Thyroid gland (tissue), 4 donors: Measurements from ENCODE around the gene SMARCA4. TPM values are rescaled to one million over a fixed set of nuclear protein-coding genes. Genes with fewer than 3 reads are reported as not detected.

Source experiments
- DNase-seq, 2 donors: peaks; one replicate each; pipeline ENCODE4 v3.0.0-alpha.2; 2019
- H3K27ac ChIP-seq, 3 donors: fragments of 200-600 bp; sonication (generic); 1 replicate in 2 of 3; 2 replicates in 1 of 3; pipeline ENCODE4 v1.5.1; 2016 to 2019; ENCODE audit warnings: mild to moderate bottlenecking in 1 of 3, moderate library complexity in 1 of 3
- H3K27me3 ChIP-seq: fragments of 200-600 bp; sonication (generic); one replicate; pipeline ENCODE4 v1.5.1; 2019
- H3K36me3 ChIP-seq, 2 donors: fragments of 200-600 bp; sonication (generic); one replicate each; pipeline ENCODE4 v1.5.1; 2016 to 2019
- H3K4me1 ChIP-seq, 2 donors: fragments of 200-600 bp; sonication (generic); one replicate each; pipeline ENCODE4 v1.5.1; 2017 to 2019
- H3K4me3 ChIP-seq, 3 donors: fragments of 200-600 bp; sonication (generic); replicated peaks in 1 of 3; 1 replicate in 2 of 3; 2 replicates in 1 of 3; pipeline ENCODE4 v1.5.1; 2016; ENCODE audit warnings: mild to moderate bottlenecking in 1 of 3
- H3K9me3 ChIP-seq: fragments of 200-600 bp; sonication (generic); one replicate; pipeline ENCODE4 v1.5.1; 2017
- CTCF ChIP-seq, 6 experiments: fragments of 200-600 bp in 3 of 6; fragments of 450-650 bp in 3 of 6; sonication (generic) in 3 of 6; IDR thresholded peaks; one replicate each; pipeline ENCODE4 v1.5.1; 2016 to 2019; ENCODE audit warnings: antibody characterized with exemption in 6 of 6, mild to moderate bottlenecking in 2 of 6, inconsistent platforms in 1 of 6, moderate library complexity in 1 of 6
- POLR2A ChIP-seq, 2 donors: fragments of 450-650 bp; IDR thresholded peaks; one replicate each; pipeline ENCODE4 v1.6.1; 2017; ENCODE audit warnings: antibody characterized with exemption in 2 of 2, mild to moderate bottlenecking in 2 of 2, moderate library complexity in 1 of 2
- WGBS, 2 donors: methylation state at CpG; one replicate each; pipeline ENCODE4 v1.1.5; 2017; 5-methylcytosine and 5-hydroxymethylcytosine counted together
- intact Hi-C: fragments of 100-400 bp; cut with DNase I; formaldehyde crosslinking; loops from one replicate; pipeline ENCODE4 v1.15.1; 2023
- total RNA-seq, 4 donors: library from RNA; depleted of rRNA; stranded (reverse); fragments of >200 nt; gene quantifications; one replicate each; pipeline ENCODE4 v1.2.3, GENCODE V29; 2016

The SMARCA4 gene
- total RNA-seq, 4 donors from 2014 or later, result 49.4 to 108 (median 89.0) TPM

- TF ChIP-seq POLR2A (IDR thresholded peaks at IDR 0.05) (no peak), CTCF (IDR thresholded peaks at IDR 0.05) (no peak)
- intact Hi-C loops, result no loop called here
- WGBS, 2 donors, result 93 to 98% methylated on average over 7 to 14 of the region's 14 CpGs
- Histone ChIP-seq H3K27ac (no peak overlapping the region), H3K27me3 (no peaks in the 10 kb centered on the region), H3K36me3 (peaks cover 79 to 88% of the 10 kb centered on the region in 2 donors), H3K4me1 (no peaks in the 10 kb centered on the region), H3K9me3 (no peaks in the 10 kb centered on the region), H3K4me3 (no peak overlapping the region)
- DNase-seq, result no peak
Measured at GRCh38 chr19:11027381-11027780, 66.6 kb downstream of the SMARCA4 start.

GRCh38 chr19:11028146-11028545, 67.3 kb downstream of the SMARCA4 start:
- no peaks in the 10 kb centered on the region for H3K27me3 ChIP-seq
- no peak for DNase-seq
- H3K4me1 ChIP-seq, result no peaks in the 10 kb centered on the region
- peaks cover 75 to 84% of the 10 kb centered on the region in 2 donors for H3K36me3 ChIP-seq
- no peaks in the 10 kb centered on the region for H3K9me3 ChIP-seq
- no peak overlapping the region for H3K27ac ChIP-seq
- TF ChIP-seq CTCF (IDR thresholded peaks at IDR 0.05), result no peak
- 94 to 100% methylated on average over 4 of the region's 4 CpGs for WGBS, 2 donors
- intact Hi-C loops, result no loop called here
- H3K4me3 ChIP-seq, result no peak overlapping the region

- no peak for DNase-seq
- Histone ChIP-seq H3K4me1 (no peaks in the 10 kb centered on the region), H3K9me3 (no peaks in the 10 kb centered on the region), H3K4me3 (no peak overlapping the region), H3K27me3 (no peaks in the 10 kb centered on the region), H3K36me3 (peaks cover 73 to 83% of the 10 kb centered on the region in 2 donors), H3K27ac (no peak overlapping the region)
- no peak for TF ChIP-seq CTCF (IDR thresholded peaks at IDR 0.05)
- TF ChIP-seq POLR2A (IDR thresholded peaks at IDR 0.05), result no peak
- 93 to 94% methylated on average over 21 of the region's 21 CpGs for WGBS, 2 donors
- intact Hi-C loops, result loop anchor here (5.0 kb wide), 1 partner anchor 171 kb away; no protein-coding TSS in a partner anchor
Measured at GRCh38 chr19:11031421-11032070, 70.7 kb downstream of the SMARCA4 start.

- H3K27me3 ChIP-seq, result no peaks in the 10 kb centered on the region
- no peak overlapping the region for H3K4me3 ChIP-seq
- H3K36me3 ChIP-seq, result peaks cover 67 to 71% of the 10 kb centered on the region in 2 donors
- H3K4me1 ChIP-seq, result no peaks in the 10 kb centered on the region
- 92 to 97% methylated on average over 22 of the region's 22 CpGs for WGBS, 2 donors
- H3K27ac ChIP-seq, result no peak overlapping the region
- intact Hi-C loops, result loop anchor here (5.0 kb wide), 1 partner anchor 169 kb away; no protein-coding TSS in a partner anchor
- no peak for TF ChIP-seq POLR2A (IDR thresholded peaks at IDR 0.05)
- TF ChIP-seq CTCF (IDR thresholded peaks at IDR 0.05), result no peak
- H3K9me3 ChIP-seq, result no peaks in the 10 kb centered on the region
- DNase-seq, result no peak
Measured at GRCh38 chr19:11033251-11033650, 72.4 kb downstream of the SMARCA4 start.

GRCh38 chr19:11033763-11034162, 72.9 kb downstream of the SMARCA4 start:
- H3K27me3 ChIP-seq, result no peaks in the 10 kb centered on the region

More at GRCh38 chr19:11033763-11034162, 72.9 kb downstream of the SMARCA4 start:
- no peak for TF ChIP-seq POLR2A (IDR thresholded peaks at IDR 0.05)
- TF ChIP-seq CTCF (IDR thresholded peaks at IDR 0.05), result no peak
- DNase-seq, result no peak
- Histone ChIP-seq H3K4me1 (no peaks in the 10 kb centered on the region), H3K4me3 (no peak overlapping the region), H3K27ac (no peak overlapping the region), H3K9me3 (no peaks in the 10 kb centered on the region), H3K36me3 (peaks cover 66 to 70% of the 10 kb centered on the region in 2 donors)
- intact Hi-C loops, result loop anchor here (2.0 to 5.0 kb wide), 2 partner anchors 95 to 169 kb away; no protein-coding TSS in a partner anchor
- WGBS, 2 donors, result 97 to 98% methylated on average over 35 of the region's 35 CpGs
